Colonic mucosa (tissue), 4 donors: ENCODE results near the gene CROCC2. TPM values are rescaled to one million over a fixed set of nuclear protein-coding genes. Genes with fewer than 3 reads are reported as not detected.
A peak's percentile ranks its signal among the peaks of the same experiment; 100 is the strongest.

Source experiments
- DNase-seq: peaks from one replicate; pipeline ENCODE4 v3.0.0-alpha.2; 2020
- H3K27ac ChIP-seq: fragments of 200-600 bp; one replicate; pipeline ENCODE4 v1.8.0; 2021
- H3K27me3 ChIP-seq: fragments of 200-600 bp; one replicate; pipeline ENCODE4 v1.8.0; 2021
- H3K36me3 ChIP-seq: fragments of 200-600 bp; one replicate; pipeline ENCODE4 v1.8.0; 2021
- H3K4me1 ChIP-seq: fragments of 200-600 bp; one replicate; pipeline ENCODE4 v1.8.0; 2021; ENCODE audit warnings: mild to moderate bottlenecking
- H3K4me3 ChIP-seq: fragments of 200-600 bp; one replicate; pipeline ENCODE4 v1.8.0; 2021
- H3K9ac ChIP-seq, 2 donors: one replicate each; pipeline ENCODE4 v1.7.0; 2013; ENCODE audit warnings: control low read depth in 2 of 2, low read depth in 2 of 2, low read length in 2 of 2
- H3K9me3 ChIP-seq: fragments of 200-600 bp; one replicate; pipeline ENCODE4 v1.8.0; 2021
- intact Hi-C: fragments of 100-400 bp; cut with DNase I; formaldehyde crosslinking; loops from one replicate; pipeline ENCODE4 v1.14.1; 2022
- total RNA-seq, 2 donors: library from RNA; stranded (reverse); fragmentation: NEBNext Ultra II Directional in 1 of 2; extraction: Animal tissue kit (Norgen Biotek cat#: 25700) in 1 of 2; gene quantifications; one replicate each; pipeline ENCODE4 v1.2.1, GENCODE V29; 2021
- TF ChIP-seq, protein P1 (sequence below): fragments of 200-600 bp; IDR thresholded peaks from one replicate; pipeline ENCODE4 v1.8.0; 2022; ENCODE audit warnings: antibody characterized with exemption, mild to moderate bottlenecking
- donor health status: healthy.
- donor health status: DM: no; HTN: no; CAD: no.
- donor health status: DM: no; HTN: no; CAD: no.

The CROCC2 gene
- total RNA-seq, 2 donors from 2014 or later: 0.05 TPM; not detected in 1

DNA sequence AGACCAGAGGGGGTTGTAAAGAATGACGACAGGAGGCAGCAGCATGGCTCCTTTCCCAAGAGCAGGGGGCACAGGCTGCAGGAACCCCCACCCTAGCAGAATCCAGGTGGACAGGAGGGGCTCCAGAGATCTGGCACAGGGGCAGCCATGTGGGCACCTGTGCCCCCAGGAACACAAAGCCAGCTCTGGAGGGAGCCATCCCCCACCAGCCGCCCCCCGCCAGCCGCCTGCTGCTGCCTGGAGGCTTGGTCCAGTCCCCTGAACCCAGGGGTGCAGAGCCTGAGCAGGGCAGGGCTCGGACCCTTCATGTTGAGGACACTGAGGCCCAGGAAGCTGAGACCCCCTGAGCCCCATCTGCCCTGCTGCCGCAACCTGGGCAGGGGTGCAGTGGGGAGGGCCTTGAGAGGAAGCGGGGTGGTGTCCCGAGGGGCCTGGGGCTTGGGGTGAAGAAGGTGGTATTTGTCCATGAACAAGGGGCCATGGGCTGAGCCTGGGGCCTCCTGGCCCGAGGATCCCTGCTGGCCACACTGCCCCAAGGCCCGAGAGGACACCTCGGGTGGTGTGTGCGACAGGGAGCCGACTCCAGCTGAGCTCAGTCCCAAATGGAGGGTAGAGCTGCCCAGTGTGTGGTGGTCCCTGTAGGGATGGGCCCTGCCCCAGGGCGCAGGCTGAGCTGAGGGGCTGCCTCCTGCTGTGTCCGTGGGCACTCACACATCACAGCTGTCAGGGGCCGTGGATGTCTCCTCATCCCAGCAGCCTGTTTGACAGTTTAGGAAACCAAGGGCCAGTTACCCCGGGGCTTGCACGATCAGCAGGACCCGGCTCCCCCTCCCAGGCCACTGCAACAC is 52.5 kb downstream of the CROCC2 start:
- intact Hi-C loops: no loop called here
- Histone ChIP-seq H3K4me1 (no peaks in the 10 kb centered on the region), H3K36me3 (no peaks in the 10 kb centered on the region), H3K9me3 (no peaks in the 10 kb centered on the region), H3K9ac (no peak overlapping the region), H3K4me3 (no peak overlapping the region), H3K27ac (no peak overlapping the region), H3K27me3 (no peaks in the 10 kb centered on the region)
- no peak for DNase-seq
- TF ChIP-seq, protein P1, sequence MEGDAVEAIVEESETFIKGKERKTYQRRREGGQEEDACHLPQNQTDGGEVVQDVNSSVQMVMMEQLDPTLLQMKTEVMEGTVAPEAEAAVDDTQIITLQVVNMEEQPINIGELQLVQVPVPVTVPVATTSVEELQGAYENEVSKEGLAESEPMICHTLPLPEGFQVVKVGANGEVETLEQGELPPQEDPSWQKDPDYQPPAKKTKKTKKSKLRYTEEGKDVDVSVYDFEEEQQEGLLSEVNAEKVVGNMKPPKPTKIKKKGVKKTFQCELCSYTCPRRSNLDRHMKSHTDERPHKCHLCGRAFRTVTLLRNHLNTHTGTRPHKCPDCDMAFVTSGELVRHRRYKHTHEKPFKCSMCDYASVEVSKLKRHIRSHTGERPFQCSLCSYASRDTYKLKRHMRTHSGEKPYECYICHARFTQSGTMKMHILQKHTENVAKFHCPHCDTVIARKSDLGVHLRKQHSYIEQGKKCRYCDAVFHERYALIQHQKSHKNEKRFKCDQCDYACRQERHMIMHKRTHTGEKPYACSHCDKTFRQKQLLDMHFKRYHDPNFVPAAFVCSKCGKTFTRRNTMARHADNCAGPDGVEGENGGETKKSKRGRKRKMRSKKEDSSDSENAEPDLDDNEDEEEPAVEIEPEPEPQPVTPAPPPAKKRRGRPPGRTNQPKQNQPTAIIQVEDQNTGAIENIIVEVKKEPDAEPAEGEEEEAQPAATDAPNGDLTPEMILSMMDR: no peak

DNA sequence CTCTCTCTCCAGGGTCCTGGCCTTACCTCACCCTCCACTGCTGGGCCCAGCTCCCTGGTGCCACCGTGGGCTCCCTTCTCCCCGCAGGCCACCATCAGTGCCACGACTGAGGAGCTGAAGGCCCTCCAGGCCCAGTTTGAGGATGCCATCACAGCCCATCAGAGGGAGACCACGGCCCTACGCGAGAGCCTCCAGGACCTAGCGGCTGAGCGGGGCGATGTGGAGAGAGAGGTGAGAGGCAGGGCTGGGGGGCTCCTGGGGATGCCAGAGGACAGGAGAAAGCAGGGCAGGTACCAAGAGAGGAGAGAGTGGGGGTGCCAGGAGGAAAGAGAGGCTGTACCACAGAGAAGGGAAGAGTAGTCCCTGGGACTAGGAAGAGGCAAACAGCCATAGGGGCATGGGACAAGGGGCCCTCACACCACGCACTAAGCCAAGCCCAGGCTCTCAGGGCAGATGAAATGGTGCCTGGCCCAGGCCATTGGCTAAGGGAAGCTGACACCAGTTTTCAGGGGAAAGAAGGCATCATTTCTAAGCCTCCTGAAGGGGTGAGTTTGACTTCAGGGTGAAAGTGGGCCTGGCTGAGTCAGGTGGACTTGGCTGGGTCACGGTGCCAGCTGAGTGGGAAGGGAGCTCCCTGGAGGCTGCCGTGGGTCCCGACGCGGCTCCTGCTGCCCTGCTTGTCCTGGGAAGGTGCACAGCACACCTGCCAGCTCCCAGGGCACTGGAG is 53.2 kb downstream of the CROCC2 start:
- Histone ChIP-seq H3K27me3 (no peaks in the 10 kb centered on the region), H3K9ac (no peak overlapping the region), H3K27ac (no peak overlapping the region), H3K4me3 (no peak overlapping the region), H3K36me3 (no peaks in the 10 kb centered on the region), H3K9me3 (no peaks in the 10 kb centered on the region), H3K4me1 (no peaks in the 10 kb centered on the region)
- intact Hi-C loops: no loop called here
- TF ChIP-seq, protein P1: no peak
- no peak for DNase-seq

DNA sequence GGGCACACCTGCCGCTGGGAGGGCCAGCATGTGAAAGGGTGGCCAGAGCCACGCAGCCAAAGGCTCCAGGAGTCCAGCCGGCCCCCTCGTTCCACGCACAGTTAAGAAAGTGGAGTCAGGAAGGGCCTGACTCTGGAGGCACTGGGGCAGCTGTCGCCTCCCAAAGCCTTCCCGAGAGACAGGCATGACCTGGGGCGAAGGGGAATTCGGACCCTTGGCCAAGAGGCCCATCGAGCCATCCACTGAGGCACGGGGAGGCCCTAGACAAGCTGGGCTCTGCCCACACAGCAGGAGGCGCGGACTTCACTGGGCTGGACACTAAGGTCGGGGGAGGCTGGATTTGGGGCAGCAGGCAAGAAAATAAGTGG is 53.8 kb downstream of the CROCC2 start:
- intact Hi-C loops: no loop called here
- Histone ChIP-seq H3K27ac (no peak overlapping the region), H3K36me3 (no peaks in the 10 kb centered on the region), H3K4me1 (no peaks in the 10 kb centered on the region), H3K9me3 (no peaks in the 10 kb centered on the region), H3K9ac (no peak overlapping the region), H3K4me3 (no peak overlapping the region), H3K27me3 (no peaks in the 10 kb centered on the region)
- no peak for DNase-seq
- TF ChIP-seq, protein P1: no peak

DNA sequence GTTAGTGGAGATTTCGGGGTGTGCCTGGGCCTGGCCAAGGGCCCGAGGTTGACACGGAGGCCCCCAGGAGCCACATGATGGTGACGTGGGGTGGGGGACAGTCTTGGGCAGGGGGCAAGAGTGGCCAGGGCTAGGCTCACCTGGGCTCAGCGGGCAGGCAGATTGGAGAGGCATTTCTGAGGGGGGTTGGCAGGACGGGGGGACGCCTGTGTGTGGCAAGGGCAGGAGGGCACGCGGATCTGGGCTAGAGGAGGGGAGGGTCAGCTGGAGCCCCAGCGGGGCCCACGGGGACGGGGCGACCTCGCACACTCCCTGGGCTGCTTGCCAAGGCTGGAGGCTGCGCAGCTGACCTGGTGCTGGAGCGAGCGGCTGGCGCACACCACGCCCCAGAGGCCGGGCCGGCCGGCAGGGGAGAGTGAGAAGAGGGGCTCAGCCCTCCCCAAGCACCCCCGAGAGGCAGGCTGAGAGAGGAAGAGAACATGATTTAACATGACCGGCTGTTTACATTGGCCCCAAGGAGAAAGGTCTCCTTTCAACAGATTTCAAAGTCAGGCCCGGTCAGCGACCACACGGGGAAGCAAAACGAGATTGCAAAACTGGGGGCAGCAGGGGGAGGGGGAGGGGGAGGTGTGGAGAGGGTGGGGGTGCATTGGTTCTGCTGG is 54.3 kb downstream of the CROCC2 start:
- H3K4me3 ChIP-seq: no peak overlapping the region
- H3K27ac ChIP-seq: no peak overlapping the region
- TF ChIP-seq, protein P1: no peak
- no peaks in the 10 kb centered on the region for H3K27me3 ChIP-seq
- peak; percentile 34 for DNase-seq
- no peak overlapping the region for H3K9ac ChIP-seq
- no peaks in the 10 kb centered on the region for H3K4me1 ChIP-seq
- no peaks in the 10 kb centered on the region for H3K36me3 ChIP-seq
- H3K9me3 ChIP-seq: no peaks in the 10 kb centered on the region
- intact Hi-C loops: no loop called here

DNA sequence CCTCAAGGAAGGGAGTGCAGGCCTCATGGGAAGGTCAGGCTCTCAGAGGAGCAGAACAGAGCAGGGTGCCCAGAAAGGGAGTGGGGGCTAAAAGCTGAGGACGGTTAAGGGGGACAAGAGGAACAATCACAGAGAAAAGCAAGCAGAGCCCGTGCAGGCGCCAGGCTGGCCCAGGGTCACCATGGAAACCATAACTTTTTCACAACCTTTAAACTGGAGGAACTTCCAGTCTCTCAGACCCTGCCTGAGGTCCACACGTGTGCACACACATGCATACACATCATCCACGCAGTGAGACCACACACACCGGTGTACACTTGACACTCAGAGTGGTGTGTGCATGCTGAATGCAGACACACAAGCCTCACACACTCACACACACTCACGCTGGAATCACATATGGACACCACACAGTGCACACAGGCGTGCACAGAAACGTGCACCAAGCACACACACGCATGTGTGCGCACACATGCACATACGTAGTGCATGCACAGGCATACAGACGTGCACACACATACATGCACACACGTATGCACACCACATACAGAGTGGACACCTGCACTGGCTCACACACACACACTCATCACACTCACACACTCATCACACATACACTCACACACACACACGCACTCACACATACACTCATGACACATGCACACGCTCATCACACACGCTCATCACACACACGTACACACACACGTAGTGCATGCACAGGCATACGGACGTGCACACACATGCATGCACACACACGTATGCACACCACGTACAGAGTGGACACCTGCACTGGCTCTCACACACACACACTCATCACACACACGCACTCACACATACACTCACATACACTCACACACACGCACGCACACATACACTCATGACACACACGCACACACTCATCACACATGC is 55.1 kb downstream of the CROCC2 start:
- H3K27ac ChIP-seq: no peak overlapping the region
- H3K9ac ChIP-seq: no peak overlapping the region

More for the DNA sequence above, 55.1 kb downstream of the CROCC2 start:
- no peaks in the 10 kb centered on the region for H3K4me1 ChIP-seq
- H3K36me3 ChIP-seq: no peaks in the 10 kb centered on the region
- H3K9me3 ChIP-seq: no peaks in the 10 kb centered on the region
- no peaks in the 10 kb centered on the region for H3K27me3 ChIP-seq
- TF ChIP-seq, protein P1: no peak
- no peak overlapping the region for H3K4me3 ChIP-seq
- no peak for DNase-seq
- intact Hi-C loops: no loop called here
